Neural cell (in vitro differentiated cells): ENCODE data around the gene FCRLA. TPM values are rescaled to one million over a fixed set of nuclear protein-coding genes. Genes with fewer than 3 reads are reported as not detected.
"Not testable (repeated sequence)": the region's sequence is repeated elsewhere in the genome, so short reads cannot be mapped to it uniquely, and the experiment has no call there.

Source experiments
- H2AFZ ChIP-seq: fragments of 200-600, 300-800 bp; sonication (generic), shearing (Covaris generic); 2 replicates; pipeline ENCODE4 v1.6.0; 2014; ENCODE audit warnings: low read depth, mild to moderate bottlenecking, antibody characterized with exemption, low read length, moderate library complexity
- H3F3A ChIP-seq: fragments of 200-600 bp; shearing (Covaris generic); 2 replicates; pipeline ENCODE4 v1.6.1; 2016; ENCODE audit warnings: mild to moderate bottlenecking, moderate library complexity, mixed read lengths, antibody characterized with exemption, low read length; ENCODE audit not compliant: insufficient read depth, poor library complexity, severe bottlenecking
- H3K27ac ChIP-seq: fragments of 200-600, 300-800 bp; sonication (generic), shearing (Covaris generic); 2 replicates; pipeline ENCODE4 v1.5.1; 2014; ENCODE audit warnings: mild to moderate bottlenecking, low read length, moderate library complexity
- H3K27me3 ChIP-seq: fragments of 300-800, 200-600 bp; sonication (generic), shearing (Covaris generic); 2 replicates; pipeline ENCODE4 v1.6.0; 2014; ENCODE audit warnings: mild to moderate bottlenecking, low read depth, low read length, moderate library complexity; ENCODE audit not compliant: insufficient read depth
- H3K36me3 ChIP-seq: fragments of 300-800, 200-600 bp; sonication (generic), shearing (Covaris generic); 2 replicates; pipeline ENCODE4 v1.5.1; 2014; ENCODE audit warnings: mild to moderate bottlenecking, antibody characterized with exemption, low read length, moderate library complexity; ENCODE audit not compliant: insufficient read depth
- H3K4me2 ChIP-seq: fragments of 300-800, 200-600 bp; sonication (generic), shearing (Covaris generic); 2 replicates; pipeline ENCODE4 v1.6.0; 2014; ENCODE audit warnings: mild to moderate bottlenecking, low read length
- H3K4me3 ChIP-seq: fragments of 300-800, 200-600 bp; sonication (generic), shearing (Covaris generic); 2 replicates; pipeline ENCODE4 v1.5.1; 2014; ENCODE audit warnings: mild to moderate bottlenecking, low read length, moderate library complexity
- H3K79me2 ChIP-seq: fragments of 200-600 bp; shearing (Covaris generic); replicated peaks from 2 replicates; pipeline ENCODE4 v1.6.0; 2014; ENCODE audit warnings: mild to moderate bottlenecking, low read length, moderate library complexity; ENCODE audit not compliant: insufficient read depth
- H3K9ac ChIP-seq: fragments of 300-800, 200-600 bp; sonication (generic), shearing (Covaris generic); 2 replicates; pipeline ENCODE4 v1.6.1; 2016; ENCODE audit warnings: mild to moderate bottlenecking, low read length, mixed read lengths
- H3K9me2 ChIP-seq: fragments of 200-600 bp; shearing (Covaris generic); 2 replicates; pipeline ENCODE4 v1.6.1; 2016; ENCODE audit warnings: mild to moderate bottlenecking, low read length, mixed read lengths; ENCODE audit not compliant: insufficient read depth
- H3K9me3 ChIP-seq: fragments of 200-600, 300-800 bp; sonication (generic), shearing (Covaris generic); 2 replicates; pipeline ENCODE4 v1.6.1; 2016; ENCODE audit warnings: mild to moderate bottlenecking, mixed run types, low read length, moderate library complexity, mixed read lengths
- H4K20me1 ChIP-seq: fragments of 200-600 bp; shearing (Covaris generic); 2 replicates; pipeline ENCODE4 v1.6.1; 2016; ENCODE audit warnings: mild to moderate bottlenecking, mixed run types; ENCODE audit not compliant: insufficient read depth
- CTCF ChIP-seq: fragments of 450-650 bp; IDR thresholded peaks from 2 replicates; pipeline ENCODE4 v1.5.1; 2014; ENCODE audit warnings: antibody characterized with exemption, mild to moderate bottlenecking, moderate library complexity; ENCODE audit not compliant: poor library complexity, severe bottlenecking
- EP300 ChIP-seq: fragments of 450-650 bp; conservative IDR thresholded peaks from 2 replicates; pipeline ENCODE4 v1.6.1; 2014; ENCODE audit warnings: antibody characterized with exemption, mild to moderate bottlenecking, moderate library complexity; ENCODE audit not compliant: poor library complexity, severe bottlenecking
- EZH2 ChIP-seq: fragments of 200-600, 300-800 bp; shearing (Covaris generic), sonication (generic); IDR thresholded peaks from 2 replicates; pipeline ENCODE4 v1.6.1; 2014; ENCODE audit warnings: antibody characterized with exemption, low read length, borderline replicate concordance, mild to moderate bottlenecking; ENCODE audit not compliant: insufficient read depth, poor library complexity, severe bottlenecking
- MXI1 ChIP-seq: fragments of 450-650 bp; conservative IDR thresholded peaks from 2 replicates; pipeline ENCODE4 v1.6.1; 2014; ENCODE audit warnings: antibody characterized with exemption, mild to moderate bottlenecking; ENCODE audit not compliant: poor library complexity, severe bottlenecking
- POLR2AphosphoS5 ChIP-seq: IDR thresholded peaks from 2 replicates; pipeline ENCODE4 v1.6.1; 2012
- RAD21 ChIP-seq: fragments of 450-650 bp; conservative IDR thresholded peaks from 2 replicates; pipeline ENCODE4 v1.6.1; 2014; ENCODE audit warnings: antibody characterized with exemption, mild to moderate bottlenecking, moderate library complexity
- REST ChIP-seq: IDR thresholded peaks from 2 replicates; pipeline ENCODE4 v1.6.1; 2012; ENCODE audit warnings: borderline replicate concordance
- SMC3 ChIP-seq: fragments of 450-650 bp; conservative IDR thresholded peaks from 2 replicates; pipeline ENCODE4 v1.6.1; 2014; ENCODE audit warnings: antibody characterized with exemption, mild to moderate bottlenecking, moderate library complexity; ENCODE audit not compliant: poor library complexity
- TAF1 ChIP-seq: IDR thresholded peaks from 2 replicates; pipeline ENCODE4 v1.6.1; 2012; ENCODE audit warnings: low read depth
- polyA plus RNA-seq: library from polyadenylated mRNA; depleted of rRNA; stranded (reverse); fragments of >200 nt; gene quantifications from 2 replicates; pipeline ENCODE4 v1.2.3, GENCODE V29; 2014

The FCRLA gene
- polyA plus RNA-seq, 1 donor from 2014 or later, result not detected

GRCh38 chr1:161688946-161689345 lies 18.1 kb upstream of the FCRLA start:
- H3K79me2 ChIP-seq, result no peaks in the 10 kb centered on the region
- H3K4me2 ChIP-seq, result no peak overlapping the region
- H4K20me1 ChIP-seq, result no peaks in the 10 kb centered on the region
- H3K4me3 ChIP-seq, result no peak overlapping the region
- H3K27me3 ChIP-seq, result no peaks in the 10 kb centered on the region
- H3K9ac ChIP-seq, result no peak overlapping the region
- H3K27ac ChIP-seq, result no peak overlapping the region
- no peaks in the 10 kb centered on the region for H3F3A ChIP-seq
- H3K9me3 ChIP-seq, result no peaks in the 10 kb centered on the region
- H2AFZ ChIP-seq, result no peak overlapping the region
- H3K9me2 ChIP-seq, result no peaks in the 10 kb centered on the region
- TF ChIP-seq CTCF (no peak), POLR2AphosphoS5 (no peak), SMC3 (no peak), TAF1 (no peak), MXI1 (no peak), EP300 (no peak), EZH2 (no peak), REST (no peak)
- no peaks in the 10 kb centered on the region for H3K36me3 ChIP-seq

GRCh38 chr1:161691846-161692245 lies 15.2 kb upstream of the FCRLA start:
- H3F3A ChIP-seq, result no peaks in the 10 kb centered on the region
- TF ChIP-seq EP300, result no peak
- no peak for TF ChIP-seq TAF1
- no peak for TF ChIP-seq RAD21
- TF ChIP-seq REST, result no peak
- TF ChIP-seq MXI1, result no peak
- no peaks in the 10 kb centered on the region for H3K79me2 ChIP-seq
- no peak overlapping the region for H3K9ac ChIP-seq
- H3K9me3 ChIP-seq, result no peaks in the 10 kb centered on the region
- H3K27me3 ChIP-seq, result no peaks in the 10 kb centered on the region
- H3K9me2 ChIP-seq, result no peaks in the 10 kb centered on the region
- no peak overlapping the region for H3K27ac ChIP-seq
- H3K36me3 ChIP-seq, result no peaks in the 10 kb centered on the region
- no peak overlapping the region for H3K4me3 ChIP-seq
- no peak overlapping the region for H3K4me2 ChIP-seq
- no peaks in the 10 kb centered on the region for H4K20me1 ChIP-seq
- no peak overlapping the region for H2AFZ ChIP-seq

GRCh38 chr1:161693020-161693712 lies 13.9 kb upstream of the FCRLA start:
- H4K20me1 ChIP-seq, H3K9me3 ChIP-seq, H3K9ac ChIP-seq, H3K27me3 ChIP-seq, H3F3A ChIP-seq, H3K36me3 ChIP-seq, H2AFZ ChIP-seq, H3K4me3 ChIP-seq, H3K4me2 ChIP-seq, H3K79me2 ChIP-seq, H3K27ac ChIP-seq, H3K9me2 ChIP-seq: not testable (repeated sequence)

GRCh38 chr1:161698302-161698701 lies 8.7 kb upstream of the FCRLA start:
- not testable (repeated sequence) for H3K79me2 ChIP-seq, H3K9me2 ChIP-seq, H2AFZ ChIP-seq, H3K9me3 ChIP-seq, H4K20me1 ChIP-seq, H3K4me3 ChIP-seq, H3F3A ChIP-seq, H3K4me2 ChIP-seq, H3K27me3 ChIP-seq, H3K27ac ChIP-seq, H3K36me3 ChIP-seq, H3K9ac ChIP-seq
